Measurements from ENCODE around the gene CHSY1.
A peak's percentile ranks its signal among the peaks of the same experiment; 100 is the strongest.

The CHSY1 gene

GRCh38 chr15:101286471-101287114, 34.7 kb upstream of the CHSY1 start:
- no peak overlapping the region for H4K8ac ChIP-seq (ENCODE audit: low read length)
- peak; percentile 41 for DNase-seq
- H3K27me3 ChIP-seq (ENCODE audit: control insufficient read depth in 1 of 2, insufficient read depth in 1 of 2, low read length in 2 of 2), result no peaks in the 10 kb centered on the region
- H2BK120ac ChIP-seq (ENCODE audit: low read depth, low read length), result no peak overlapping the region
- no peak overlapping the region for H3K18ac ChIP-seq (ENCODE audit: low read depth in 1 of 2, low read length in 2 of 2)
- no peak overlapping the region for H2BK12ac ChIP-seq (ENCODE audit: low read length in 2 of 2)
- H3K79me1 ChIP-seq (replicated peaks; ENCODE audit: low read length, poor library complexity, severe bottlenecking), result peaks cover 19% of the 10 kb centered on the region
- WGBS, result 100% methylated on average over 7 of the region's 9 CpGs
- H3K14ac ChIP-seq (ENCODE audit: low read length in 2 of 2), result no peak overlapping the region
- H2AFZ ChIP-seq (ENCODE audit: low read depth, low read length), result no peak overlapping the region
- H2AK5ac ChIP-seq (ENCODE audit: low read length, severe bottlenecking), result no peak overlapping the region
- H3K36me3 ChIP-seq (ENCODE audit: control insufficient read depth in 1 of 2, insufficient read depth in 2 of 2, low read depth in 1 of 2, low read length in 2 of 2), result peaks cover 26 to 84% of the 10 kb centered on the region in 2 experiments
- peak overlapping the region; percentile 27 for H3K9ac ChIP-seq (ENCODE audit: low read length)
- H3K27ac ChIP-seq (ENCODE audit: low read length, poor library complexity, severe bottlenecking), result no peak overlapping the region
- no peak overlapping the region for H2BK5ac ChIP-seq (ENCODE audit: low read depth, low read length, poor library complexity, severe bottlenecking)
- no peak overlapping the region for H3K23ac ChIP-seq (ENCODE audit: low read length in 2 of 2)
- no peaks in the 10 kb centered on the region for H3K9me3 ChIP-seq (ENCODE audit: control insufficient read depth, low read length)
- no peak overlapping the region for H4K91ac ChIP-seq (ENCODE audit: low read length)
- no peak overlapping the region for H3K4me2 ChIP-seq (ENCODE audit: low read length, poor library complexity, severe bottlenecking)
- H3K4ac ChIP-seq (ENCODE audit: low read depth in 1 of 2, low read length in 2 of 2), result no peak overlapping the region
- no peak overlapping the region for H3K4me3 ChIP-seq (ENCODE audit: insufficient read depth in 1 of 2, low read depth in 1 of 2, low read length in 2 of 2)
- H2BK15ac ChIP-seq (ENCODE audit: low read depth, poor library complexity, severe bottlenecking), result no peak overlapping the region
- no peaks in the 10 kb centered on the region for H3K4me1 ChIP-seq (ENCODE audit: control insufficient read depth, insufficient read depth, low read depth, low read length)

GRCh38 chr15:101283931-101284330, 32.1 kb upstream of the CHSY1 start:
- H3K23ac ChIP-seq (ENCODE audit: low read length in 2 of 2), result no peak overlapping the region
- H3K27ac ChIP-seq (ENCODE audit: low read length, poor library complexity, severe bottlenecking), result no peak overlapping the region
- no peak overlapping the region for H2BK15ac ChIP-seq (ENCODE audit: low read depth, poor library complexity, severe bottlenecking)
- no peak overlapping the region for H2BK12ac ChIP-seq (ENCODE audit: low read length in 2 of 2)
- H3K4me3 ChIP-seq (ENCODE audit: insufficient read depth in 1 of 2, low read depth in 1 of 2, low read length in 2 of 2), result no peak overlapping the region
- H4K91ac ChIP-seq (ENCODE audit: low read length), result no peak overlapping the region
- DNase-seq, result no peak
- peaks cover 22% of the 10 kb centered on the region for H3K79me1 ChIP-seq (replicated peaks; ENCODE audit: low read length, poor library complexity, severe bottlenecking)
- peaks cover 32 to 83% of the 10 kb centered on the region in 2 experiments for H3K36me3 ChIP-seq (ENCODE audit: control insufficient read depth in 1 of 2, insufficient read depth in 2 of 2, low read depth in 1 of 2, low read length in 2 of 2)
- no peaks in the 10 kb centered on the region for H3K4me1 ChIP-seq (ENCODE audit: control insufficient read depth, insufficient read depth, low read depth, low read length)
- H2BK5ac ChIP-seq (ENCODE audit: low read depth, low read length, poor library complexity, severe bottlenecking), result no peak overlapping the region
- H3K9me3 ChIP-seq (ENCODE audit: control insufficient read depth, low read length), result no peaks in the 10 kb centered on the region
- no peak overlapping the region for H2AK5ac ChIP-seq (ENCODE audit: low read length, severe bottlenecking)
- no peak overlapping the region for H3K9ac ChIP-seq (ENCODE audit: low read length)
- WGBS, result 97% methylated on average over 6 of the region's 6 CpGs
- no peak overlapping the region for H3K18ac ChIP-seq (ENCODE audit: low read depth in 1 of 2, low read length in 2 of 2)
- H3K14ac ChIP-seq (ENCODE audit: low read length in 2 of 2), result no peak overlapping the region
- no peaks in the 10 kb centered on the region for H3K27me3 ChIP-seq (ENCODE audit: control insufficient read depth in 1 of 2, insufficient read depth in 1 of 2, low read length in 2 of 2)
- H4K8ac ChIP-seq (ENCODE audit: low read length), result no peak overlapping the region
- no peak overlapping the region for H3K4ac ChIP-seq (ENCODE audit: low read depth in 1 of 2, low read length in 2 of 2)
- no peak overlapping the region for H2AFZ ChIP-seq (ENCODE audit: low read depth, low read length)
- H3K4me2 ChIP-seq (ENCODE audit: low read length, poor library complexity, severe bottlenecking), result no peak overlapping the region
- no peak overlapping the region for H2BK120ac ChIP-seq (ENCODE audit: low read depth, low read length)

GRCh38 chr15:101280007-101280406, 28.2 kb upstream of the CHSY1 start:
- H3K4me3 ChIP-seq (ENCODE audit: insufficient read depth in 1 of 2, low read depth in 1 of 2, low read length in 2 of 2), result no peak overlapping the region
- no peaks in the 10 kb centered on the region for H3K9me3 ChIP-seq (ENCODE audit: control insufficient read depth, low read length)
- H2BK12ac ChIP-seq (ENCODE audit: low read length in 2 of 2), result no peak overlapping the region
- H4K91ac ChIP-seq (ENCODE audit: low read length), result no peak overlapping the region
- no peak overlapping the region for H3K4ac ChIP-seq (ENCODE audit: low read depth in 1 of 2, low read length in 2 of 2)
- H3K9ac ChIP-seq (ENCODE audit: low read length), result no peak overlapping the region
- no peaks in the 10 kb centered on the region for H3K27me3 ChIP-seq (ENCODE audit: control insufficient read depth in 1 of 2, insufficient read depth in 1 of 2, low read length in 2 of 2)
- no peak overlapping the region for H4K8ac ChIP-seq (ENCODE audit: low read length)
- no peak overlapping the region for H3K14ac ChIP-seq (ENCODE audit: low read length in 2 of 2)
- DNase-seq, result no peak
- H3K4me2 ChIP-seq (ENCODE audit: low read length, poor library complexity, severe bottlenecking), result no peak overlapping the region
- peaks cover 7% of the 10 kb centered on the region for H3K4me1 ChIP-seq (ENCODE audit: control insufficient read depth, insufficient read depth, low read depth, low read length)
- WGBS, result 93% methylated on average over 2 of the region's 2 CpGs
- no peak overlapping the region for H2BK120ac ChIP-seq (ENCODE audit: low read depth, low read length)
- H3K79me1 ChIP-seq (replicated peaks; ENCODE audit: low read length, poor library complexity, severe bottlenecking), result peaks cover 16% of the 10 kb centered on the region
- H2AK5ac ChIP-seq (ENCODE audit: low read length, severe bottlenecking), result no peak overlapping the region
- H2AFZ ChIP-seq (ENCODE audit: low read depth, low read length), result no peak overlapping the region
- no peak overlapping the region for H3K23ac ChIP-seq (ENCODE audit: low read length in 2 of 2)
- H3K27ac ChIP-seq (ENCODE audit: low read length, poor library complexity, severe bottlenecking), result no peak overlapping the region
- no peak overlapping the region for H2BK5ac ChIP-seq (ENCODE audit: low read depth, low read length, poor library complexity, severe bottlenecking)
- no peak overlapping the region for H2BK15ac ChIP-seq (ENCODE audit: low read depth, poor library complexity, severe bottlenecking)
- peaks cover 26 to 61% of the 10 kb centered on the region in 2 experiments for H3K36me3 ChIP-seq (ENCODE audit: control insufficient read depth in 1 of 2, insufficient read depth in 2 of 2, low read depth in 1 of 2, low read length in 2 of 2)
- H3K18ac ChIP-seq (ENCODE audit: low read depth in 1 of 2, low read length in 2 of 2), result no peak overlapping the region

GRCh38 chr15:101277943-101278564, 26.2 kb upstream of the CHSY1 start:
- WGBS, result 79% methylated on average over 11 of the region's 12 CpGs

More at GRCh38 chr15:101277943-101278564, 26.2 kb upstream of the CHSY1 start:
- H3K4ac ChIP-seq (ENCODE audit: low read depth in 1 of 2, low read length in 2 of 2), result peak overlapping the region in 1 of 2 experiments; percentile 74
- no peak overlapping the region for H3K27ac ChIP-seq (ENCODE audit: low read length, poor library complexity, severe bottlenecking)
- H3K18ac ChIP-seq (ENCODE audit: low read depth in 1 of 2, low read length in 2 of 2), result peak overlapping the region in 1 of 2 experiments; percentile 68
- H2BK5ac ChIP-seq (ENCODE audit: low read depth, low read length, poor library complexity, severe bottlenecking), result no peak overlapping the region
- H2AK5ac ChIP-seq (ENCODE audit: low read length, severe bottlenecking), result no peak overlapping the region
- peak overlapping the region; percentile 71 for H3K4me2 ChIP-seq (ENCODE audit: low read length, poor library complexity, severe bottlenecking)
- H3K9me3 ChIP-seq (ENCODE audit: control insufficient read depth, low read length), result no peaks in the 10 kb centered on the region
- peak overlapping the region; percentile 26 to 90 for H3K4me3 ChIP-seq (ENCODE audit: insufficient read depth in 1 of 2, low read depth in 1 of 2, low read length in 2 of 2)
- peak overlapping the region in 1 of 2 experiments; percentile 94 for H3K23ac ChIP-seq (ENCODE audit: low read length in 2 of 2)
- H3K36me3 ChIP-seq (ENCODE audit: control insufficient read depth in 1 of 2, insufficient read depth in 2 of 2, low read depth in 1 of 2, low read length in 2 of 2), result peaks cover 22 to 66% of the 10 kb centered on the region in 2 experiments
- no peak overlapping the region for H4K91ac ChIP-seq (ENCODE audit: low read length)
- no peak for DNase-seq
- no peak overlapping the region for H2BK120ac ChIP-seq (ENCODE audit: low read depth, low read length)
- H4K8ac ChIP-seq (ENCODE audit: low read length), result peak overlapping the region; percentile 20
- peaks cover 13% of the 10 kb centered on the region for H3K79me1 ChIP-seq (replicated peaks; ENCODE audit: low read length, poor library complexity, severe bottlenecking)
- H2BK15ac ChIP-seq (ENCODE audit: low read depth, poor library complexity, severe bottlenecking), result no peak overlapping the region
- H3K9ac ChIP-seq (ENCODE audit: low read length), result peak overlapping the region; percentile 83
- H3K4me1 ChIP-seq (ENCODE audit: control insufficient read depth, insufficient read depth, low read depth, low read length), result peaks cover 7% of the 10 kb centered on the region
- H3K14ac ChIP-seq (ENCODE audit: low read length in 2 of 2), result peak overlapping the region in 1 of 2 experiments; percentile 90
- peak overlapping the region in 1 of 2 experiments; percentile 90 for H2BK12ac ChIP-seq (ENCODE audit: low read length in 2 of 2)
- H2AFZ ChIP-seq (ENCODE audit: low read depth, low read length), result peak overlapping the region; percentile 78
- H3K27me3 ChIP-seq (ENCODE audit: control insufficient read depth in 1 of 2, insufficient read depth in 1 of 2, low read length in 2 of 2), result no peaks in the 10 kb centered on the region
